WTC11 (cell line): ENCODE measurements around the gene SNRPF. TPM values are rescaled to one million over a fixed set of nuclear protein-coding genes. Genes with fewer than 3 reads are reported as not detected.
A peak's percentile ranks its signal among the peaks of the same experiment; 100 is the strongest.

Experiments used
- ATAC-seq: fragments of 200-7000 bp; cut with Tn5 transposase; 2 replicates; pipeline ENCODE4 v1.10.0; 2021; ENCODE audit warnings: mild to moderate bottlenecking, moderate library complexity
- CTCF ChIA-PET: fragments of 300-600 bp; sonication (Branson Sonifier 250); formaldehyde crosslinking; loops from one replicate; lab custom pipeline; 2021; ENCODE audit warnings: antibody characterized with exemption; lab: Charles Lee
- POLR2A ChIA-PET: fragments of 350-600 bp; sonication (Branson Sonifier 250); formaldehyde crosslinking; loops from one replicate; lab custom pipeline; 2021; ENCODE audit warnings: antibody characterized with exemption; lab: Charles Lee
- DNase-seq: peaks from one replicate; pipeline ENCODE4 v3.0.0; 2021; ENCODE audit warnings: low spot score
- H3K27ac Mint-ChIP-seq: 2 replicates; pipeline ENCODE4 v1.8.0; 2021; ENCODE audit warnings: mixed read lengths
- H3K27me3 Mint-ChIP-seq: 2 replicates; pipeline ENCODE4 v1.8.0; 2021; ENCODE audit warnings: low read depth, mild to moderate bottlenecking, moderate library complexity, mixed read lengths
- H3K36me3 Mint-ChIP-seq: 2 replicates; pipeline ENCODE4 v1.8.0; 2021; ENCODE audit warnings: mixed read lengths
- H3K4me1 Mint-ChIP-seq: 2 replicates; pipeline ENCODE4 v1.8.0; 2022; ENCODE audit warnings: mixed read lengths
- H3K4me3 Mint-ChIP-seq: 2 replicates; pipeline ENCODE4 v1.8.0; 2021; ENCODE audit warnings: mild to moderate bottlenecking, moderate library complexity, mixed read lengths
- H3K9me3 Mint-ChIP-seq: 2 replicates; pipeline ENCODE4 v1.8.0; 2021; ENCODE audit warnings: mixed read lengths
- CREB1 ChIP-seq: sonication (generic); formaldehyde crosslinking; IDR thresholded peaks from 2 replicates; pipeline ENCODE4 v1.8.0; 2023; ENCODE audit warnings: mild to moderate bottlenecking, missing genetic modification reagents
- CREM ChIP-seq: sonication (generic); formaldehyde crosslinking; IDR thresholded peaks from 2 replicates; pipeline ENCODE4 v1.8.1; 2022; ENCODE audit warnings: mild to moderate bottlenecking, missing genetic modification reagents, moderate library complexity
- ERG ChIP-seq: fragments of 250-450 bp; sonication (Bioruptor Pico); IDR thresholded peaks from 2 replicates; pipeline ENCODE4 v1.8.0; 2021; ENCODE audit warnings: mild to moderate bottlenecking
- ESRRA ChIP-seq: sonication (generic); formaldehyde crosslinking; IDR thresholded peaks from 2 replicates; pipeline ENCODE4 v1.8.1; 2022; ENCODE audit warnings: mild to moderate bottlenecking, missing genetic modification reagents, borderline replicate concordance
- FOXJ3 ChIP-seq: sonication (generic); formaldehyde crosslinking; IDR thresholded peaks from 2 replicates; pipeline ENCODE4 v1.9.0; 2021; ENCODE audit warnings: missing genetic modification reagents, mild to moderate bottlenecking, borderline replicate concordance
- HMGXB4 ChIP-seq: sonication (generic); formaldehyde crosslinking; IDR thresholded peaks from 2 replicates; pipeline ENCODE4 v1.8.1; 2023; ENCODE audit warnings: mild to moderate bottlenecking, moderate library complexity, missing genetic modification reagents
- KAT7 ChIP-seq: sonication (generic); formaldehyde crosslinking; IDR thresholded peaks from 2 replicates; pipeline ENCODE4 v1.8.1; 2023; ENCODE audit warnings: missing genetic modification reagents, mild to moderate bottlenecking, borderline replicate concordance
- MYBL2 ChIP-seq: sonication (generic); formaldehyde crosslinking; IDR thresholded peaks from 2 replicates; pipeline ENCODE4 v1.8.1; 2023; ENCODE audit warnings: mild to moderate bottlenecking, moderate library complexity, missing genetic modification reagents
- NR1H2 ChIP-seq: sonication (generic); formaldehyde crosslinking; IDR thresholded peaks from 2 replicates; pipeline ENCODE4 v1.9.0; 2021; ENCODE audit warnings: mild to moderate bottlenecking, moderate library complexity, missing genetic modification reagents
- OVOL2 ChIP-seq: fragments of 250-450 bp; sonication (Bioruptor Pico); IDR thresholded peaks from 2 replicates; pipeline ENCODE4 v1.9.0; 2021; ENCODE audit warnings: mild to moderate bottlenecking, borderline replicate concordance
- RORB ChIP-seq: fragments of 250-450 bp; sonication (Bioruptor Pico); IDR thresholded peaks from 2 replicates; pipeline ENCODE4 v1.9.0; 2021; ENCODE audit warnings: mild to moderate bottlenecking
- SMAD3 ChIP-seq: sonication (generic); formaldehyde crosslinking; IDR thresholded peaks from 2 replicates; pipeline ENCODE4 v1.8.0; 2022; ENCODE audit warnings: missing genetic modification reagents, mild to moderate bottlenecking, borderline replicate concordance
- SOX15 ChIP-seq: fragments of 250-450 bp; sonication (Bioruptor Pico); IDR thresholded peaks from 2 replicates; pipeline ENCODE4 v1.9.0; 2021; ENCODE audit warnings: mild to moderate bottlenecking
- ZNF121 ChIP-seq: sonication (generic); formaldehyde crosslinking; IDR thresholded peaks from 2 replicates; pipeline ENCODE4 v1.8.0; 2023; ENCODE audit warnings: missing genetic modification reagents
- ZNF423 ChIP-seq: fragments of 250-450 bp; sonication (Bioruptor Pico); IDR thresholded peaks from 2 replicates; pipeline ENCODE4 v2.1.2; 2022; ENCODE audit warnings: mild to moderate bottlenecking, moderate library complexity
- ZNF532 ChIP-seq: fragments of 250-450 bp; sonication (Bioruptor Pico); IDR thresholded peaks from 2 replicates; pipeline ENCODE4 v1.9.0; 2021; ENCODE audit warnings: mild to moderate bottlenecking, borderline replicate concordance
- ZNF671 ChIP-seq: fragments of 250-450 bp; sonication (Bioruptor Pico); IDR thresholded peaks from 2 replicates; pipeline ENCODE4 v1.8.0; 2021; ENCODE audit warnings: mild to moderate bottlenecking
- total RNA-seq: library from RNA; stranded (reverse); gene quantifications from 3 replicates; pipeline ENCODE4 v1.2.3, GENCODE V29; 2021
- TF ChIP-seq, protein P1 (sequence below): sonication (generic); formaldehyde crosslinking; IDR thresholded peaks from 2 replicates; pipeline ENCODE4 v1.8.1; 2023; ENCODE audit warnings: mild to moderate bottlenecking, missing genetic modification reagents, moderate library complexity
- TF ChIP-seq, protein P2 (sequence below): sonication (generic); formaldehyde crosslinking; IDR thresholded peaks from 2 replicates; pipeline ENCODE4 v1.8.0; 2022; ENCODE audit warnings: mild to moderate bottlenecking, missing genetic modification reagents
- TF ChIP-seq, protein P3 (sequence below): fragments of 250-450 bp; sonication (Bioruptor Pico); IDR thresholded peaks from 2 replicates; pipeline ENCODE4 v1.9.0; 2021; ENCODE audit warnings: mild to moderate bottlenecking
- TF ChIP-seq, protein P4 (sequence below): sonication (generic); formaldehyde crosslinking; IDR thresholded peaks from 2 replicates; pipeline ENCODE4 v1.8.1; 2023; ENCODE audit warnings: mild to moderate bottlenecking, missing genetic modification reagents, moderate library complexity
- TF ChIP-seq, protein P5 (sequence below): sonication (generic); formaldehyde crosslinking; IDR thresholded peaks from 2 replicates; pipeline ENCODE4 v1.8.1; 2022; ENCODE audit warnings: low read depth, missing genetic modification reagents, borderline replicate concordance

The SNRPF gene
- total RNA-seq, 1 experiment from 2014 or later = 75.8 TPM

GRCh38 chr12:95852133-95852532 is 6.6 kb upstream of the SNRPF start:
- Mint-ChIP-seq H3K9me3 (no peaks in the 10 kb centered on the region), H3K36me3 (no peaks in the 10 kb centered on the region), H3K4me1 (peaks cover 17% of the 10 kb centered on the region), H3K4me3 (no peak overlapping the region), H3K27ac (no peak overlapping the region), H3K27me3 (no peaks in the 10 kb centered on the region)
- ATAC-seq (no peak), DNase-seq (no peak)
- ChIA-PET POLR2A (no interaction called here), CTCF (no interaction called here)
- TF ChIP-seq, protein P1, sequence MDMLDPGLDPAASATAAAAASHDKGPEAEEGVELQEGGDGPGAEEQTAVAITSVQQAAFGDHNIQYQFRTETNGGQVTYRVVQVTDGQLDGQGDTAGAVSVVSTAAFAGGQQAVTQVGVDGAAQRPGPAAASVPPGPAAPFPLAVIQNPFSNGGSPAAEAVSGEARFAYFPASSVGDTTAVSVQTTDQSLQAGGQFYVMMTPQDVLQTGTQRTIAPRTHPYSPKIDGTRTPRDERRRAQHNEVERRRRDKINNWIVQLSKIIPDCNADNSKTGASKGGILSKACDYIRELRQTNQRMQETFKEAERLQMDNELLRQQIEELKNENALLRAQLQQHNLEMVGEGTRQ = no peak
- TF ChIP-seq SOX15 = no peak
- no peak for TF ChIP-seq ESRRA (CRISPR knock-in tag)
- TF ChIP-seq, protein P2, sequence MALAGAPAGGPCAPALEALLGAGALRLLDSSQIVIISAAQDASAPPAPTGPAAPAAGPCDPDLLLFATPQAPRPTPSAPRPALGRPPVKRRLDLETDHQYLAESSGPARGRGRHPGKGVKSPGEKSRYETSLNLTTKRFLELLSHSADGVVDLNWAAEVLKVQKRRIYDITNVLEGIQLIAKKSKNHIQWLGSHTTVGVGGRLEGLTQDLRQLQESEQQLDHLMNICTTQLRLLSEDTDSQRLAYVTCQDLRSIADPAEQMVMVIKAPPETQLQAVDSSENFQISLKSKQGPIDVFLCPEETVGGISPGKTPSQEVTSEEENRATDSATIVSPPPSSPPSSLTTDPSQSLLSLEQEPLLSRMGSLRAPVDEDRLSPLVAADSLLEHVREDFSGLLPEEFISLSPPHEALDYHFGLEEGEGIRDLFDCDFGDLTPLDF = no peak
- no peak for TF ChIP-seq ZNF423 (CRISPR knock-in tag)
- TF ChIP-seq ERG (CRISPR knock-in tag) = no peak
- no peak for TF ChIP-seq CREM (CRISPR knock-in tag)
- TF ChIP-seq MYBL2 = no peak
- TF ChIP-seq, protein P3, sequence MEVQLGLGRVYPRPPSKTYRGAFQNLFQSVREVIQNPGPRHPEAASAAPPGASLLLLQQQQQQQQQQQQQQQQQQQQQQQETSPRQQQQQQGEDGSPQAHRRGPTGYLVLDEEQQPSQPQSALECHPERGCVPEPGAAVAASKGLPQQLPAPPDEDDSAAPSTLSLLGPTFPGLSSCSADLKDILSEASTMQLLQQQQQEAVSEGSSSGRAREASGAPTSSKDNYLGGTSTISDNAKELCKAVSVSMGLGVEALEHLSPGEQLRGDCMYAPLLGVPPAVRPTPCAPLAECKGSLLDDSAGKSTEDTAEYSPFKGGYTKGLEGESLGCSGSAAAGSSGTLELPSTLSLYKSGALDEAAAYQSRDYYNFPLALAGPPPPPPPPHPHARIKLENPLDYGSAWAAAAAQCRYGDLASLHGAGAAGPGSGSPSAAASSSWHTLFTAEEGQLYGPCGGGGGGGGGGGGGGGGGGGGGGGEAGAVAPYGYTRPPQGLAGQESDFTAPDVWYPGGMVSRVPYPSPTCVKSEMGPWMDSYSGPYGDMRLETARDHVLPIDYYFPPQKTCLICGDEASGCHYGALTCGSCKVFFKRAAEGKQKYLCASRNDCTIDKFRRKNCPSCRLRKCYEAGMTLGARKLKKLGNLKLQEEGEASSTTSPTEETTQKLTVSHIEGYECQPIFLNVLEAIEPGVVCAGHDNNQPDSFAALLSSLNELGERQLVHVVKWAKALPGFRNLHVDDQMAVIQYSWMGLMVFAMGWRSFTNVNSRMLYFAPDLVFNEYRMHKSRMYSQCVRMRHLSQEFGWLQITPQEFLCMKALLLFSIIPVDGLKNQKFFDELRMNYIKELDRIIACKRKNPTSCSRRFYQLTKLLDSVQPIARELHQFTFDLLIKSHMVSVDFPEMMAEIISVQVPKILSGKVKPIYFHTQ (CRISPR knock-in tag) = no peak
- TF ChIP-seq FOXJ3 (CRISPR knock-in tag) = no peak
- TF ChIP-seq NR1H2 = no peak
- TF ChIP-seq KAT7 (CRISPR knock-in tag) = no peak
- TF ChIP-seq RORB (CRISPR knock-in tag) = no peak
- no peak for TF ChIP-seq ZNF121

GRCh38 chr12:95857156-95857555 is 1.6 kb upstream of the SNRPF start:
- no peak for DNase-seq
- ATAC-seq = peak; percentile 18
- H3K9me3 Mint-ChIP-seq = peaks cover 12% of the 10 kb centered on the region
- no peaks in the 10 kb centered on the region for H3K27me3 Mint-ChIP-seq
- H3K27ac Mint-ChIP-seq = no peak overlapping the region
- ChIA-PET CTCF (no interaction called here), POLR2A (interaction anchor here (0.9 kb wide), 1 partner anchor 16 kb away, joined by 3 read pairs; no protein-coding TSS in a partner anchor)
- no peak overlapping the region for H3K4me3 Mint-ChIP-seq
- H3K36me3 Mint-ChIP-seq = peaks cover 19% of the 10 kb centered on the region
- peaks cover 21% of the 10 kb centered on the region for H3K4me1 Mint-ChIP-seq
- TF ChIP-seq ZNF671 = no peak
- TF ChIP-seq CREB1 (CRISPR knock-in tag) = no peak
- TF ChIP-seq, protein P4, sequence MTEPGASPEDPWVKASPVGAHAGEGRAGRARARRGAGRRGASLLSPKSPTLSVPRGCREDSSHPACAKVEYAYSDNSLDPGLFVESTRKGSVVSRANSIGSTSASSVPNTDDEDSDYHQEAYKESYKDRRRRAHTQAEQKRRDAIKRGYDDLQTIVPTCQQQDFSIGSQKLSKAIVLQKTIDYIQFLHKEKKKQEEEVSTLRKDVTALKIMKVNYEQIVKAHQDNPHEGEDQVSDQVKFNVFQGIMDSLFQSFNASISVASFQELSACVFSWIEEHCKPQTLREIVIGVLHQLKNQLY (CRISPR knock-in tag) = no peak
- no peak for TF ChIP-seq ZNF121
- TF ChIP-seq OVOL2 (CRISPR knock-in tag) = no peak
- TF ChIP-seq, protein P5, sequence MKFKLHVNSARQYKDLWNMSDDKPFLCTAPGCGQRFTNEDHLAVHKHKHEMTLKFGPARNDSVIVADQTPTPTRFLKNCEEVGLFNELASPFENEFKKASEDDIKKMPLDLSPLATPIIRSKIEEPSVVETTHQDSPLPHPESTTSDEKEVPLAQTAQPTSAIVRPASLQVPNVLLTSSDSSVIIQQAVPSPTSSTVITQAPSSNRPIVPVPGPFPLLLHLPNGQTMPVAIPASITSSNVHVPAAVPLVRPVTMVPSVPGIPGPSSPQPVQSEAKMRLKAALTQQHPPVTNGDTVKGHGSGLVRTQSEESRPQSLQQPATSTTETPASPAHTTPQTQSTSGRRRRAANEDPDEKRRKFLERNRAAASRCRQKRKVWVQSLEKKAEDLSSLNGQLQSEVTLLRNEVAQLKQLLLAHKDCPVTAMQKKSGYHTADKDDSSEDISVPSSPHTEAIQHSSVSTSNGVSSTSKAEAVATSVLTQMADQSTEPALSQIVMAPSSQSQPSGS (CRISPR knock-in tag) = no peak
- no peak for TF ChIP-seq ZNF532 (CRISPR knock-in tag)
- TF ChIP-seq HMGXB4 = no peak
- TF ChIP-seq SMAD3 (CRISPR knock-in tag) = no peak
